ENCODE data around the gene PCGF3.

- TF ChIP-seq CTCF (IDR thresholded peaks at IDR 0.05) (no peak), POLR2A (IDR thresholded peaks at IDR 0.05) (no peak)
These were observed 90.6 kb downstream of the PCGF3 start for GRCh38 chr4:796206-796605.
